ENCODE results near the gene MEIOB. TPM values are rescaled to one million over a fixed set of nuclear protein-coding genes. Genes with fewer than 3 reads are reported as not detected.
"Not testable (repeated sequence)": the region's sequence is repeated elsewhere in the genome, so short reads cannot be mapped to it uniquely, and the experiment has no call there.

MEIOB gene
- total RNA-seq, 1 donor from 2014 or later: not detected

GRCh38 chr16:1808691-1809090, 63.3 kb downstream of the MEIOB start:
- Mint-ChIP-seq H3K36me3 (peaks cover 27% of the 10 kb centered on the region), H3K4me3 (no peak overlapping the region), H3K9me3 (peaks cover 4% of the 10 kb centered on the region), H3K27me3 (ENCODE audit: low read depth) (no peaks in the 10 kb centered on the region), H3K27ac (no peak overlapping the region), H3K4me1 (no peaks in the 10 kb centered on the region)
- no peak for DNase-seq (ENCODE audit: low spot score in 2 of 2, unreplicated experiment in 2 of 2)
- no peak for TF ChIP-seq CTCF (IDR thresholded peaks at IDR 0.05; ENCODE audit: unreplicated experiment)

GRCh38 chr16:1807626-1808025, 64.3 kb downstream of the MEIOB start:
- DNase-seq (ENCODE audit: low spot score in 2 of 2, unreplicated experiment in 2 of 2): no peak
- H3K36me3 Mint-ChIP-seq: peaks cover 25% of the 10 kb centered on the region
- H3K4me3 Mint-ChIP-seq: no peak overlapping the region
- no peak overlapping the region for H3K27ac Mint-ChIP-seq
- H3K9me3 Mint-ChIP-seq: peaks cover 4% of the 10 kb centered on the region
- no peaks in the 10 kb centered on the region for H3K4me1 Mint-ChIP-seq
- no peaks in the 10 kb centered on the region for H3K27me3 Mint-ChIP-seq (ENCODE audit: low read depth)
- TF ChIP-seq CTCF (IDR thresholded peaks at IDR 0.05; ENCODE audit: unreplicated experiment): no peak

- no peak overlapping the region for H3K4me3 Mint-ChIP-seq
- H3K4me1 Mint-ChIP-seq: no peaks in the 10 kb centered on the region
Measured at GRCh38 chr16:1800701-1801100, 71.3 kb downstream of the MEIOB start.

GRCh38 chr16:1799263-1799662, 72.7 kb downstream of the MEIOB start:
- H3K4me1 Mint-ChIP-seq; H3K27ac Mint-ChIP-seq; H3K4me3 Mint-ChIP-seq; H3K27me3 Mint-ChIP-seq (ENCODE audit: low read depth); DNase-seq (ENCODE audit: low spot score in 2 of 2, unreplicated experiment in 2 of 2): not testable (repeated sequence)
- Mint-ChIP-seq H3K36me3 (peaks cover 15% of the 10 kb centered on the region), H3K9me3 (peaks cover 16% of the 10 kb centered on the region)

More at GRCh38 chr16:1800701-1801100, 71.3 kb downstream of the MEIOB start:
- DNase-seq (ENCODE audit: low spot score in 2 of 2, unreplicated experiment in 2 of 2): no peak
- no peak for TF ChIP-seq CTCF (IDR thresholded peaks at IDR 0.05; ENCODE audit: unreplicated experiment)
- peaks cover 16% of the 10 kb centered on the region for H3K9me3 Mint-ChIP-seq
- peaks cover 20% of the 10 kb centered on the region for H3K36me3 Mint-ChIP-seq
- no peak overlapping the region for H3K27ac Mint-ChIP-seq
- no peaks in the 10 kb centered on the region for H3K27me3 Mint-ChIP-seq (ENCODE audit: low read depth)

- DNase-seq (ENCODE audit: low spot score in 2 of 2, unreplicated experiment in 2 of 2): peak in 1 of 2 experiments; percentile 35
- Mint-ChIP-seq H3K4me3 (no peak overlapping the region), H3K27me3 (ENCODE audit: low read depth) (no peaks in the 10 kb centered on the region), H3K4me1 (no peaks in the 10 kb centered on the region), H3K9me3 (peaks cover 10% of the 10 kb centered on the region), H3K36me3 (peaks cover 11% of the 10 kb centered on the region), H3K27ac (no peak overlapping the region)
- no peak for TF ChIP-seq CTCF (IDR thresholded peaks at IDR 0.05; ENCODE audit: unreplicated experiment)
Measured at GRCh38 chr16:1794908-1795666, 76.9 kb downstream of the MEIOB start.

GRCh38 chr16:1794221-1794871, 77.6 kb downstream of the MEIOB start:
- peak; percentile 18 to 36 for DNase-seq (ENCODE audit: low spot score in 2 of 2, unreplicated experiment in 2 of 2)
- peaks cover 7% of the 10 kb centered on the region for H3K9me3 Mint-ChIP-seq

More at GRCh38 chr16:1794221-1794871, 77.6 kb downstream of the MEIOB start:
- H3K4me1 Mint-ChIP-seq: no peaks in the 10 kb centered on the region
- no peaks in the 10 kb centered on the region for H3K27me3 Mint-ChIP-seq (ENCODE audit: low read depth)
- H3K36me3 Mint-ChIP-seq: peaks cover 9% of the 10 kb centered on the region
- no peak for TF ChIP-seq CTCF (IDR thresholded peaks at IDR 0.05; ENCODE audit: unreplicated experiment)
- no peak overlapping the region for H3K4me3 Mint-ChIP-seq
- no peak overlapping the region for H3K27ac Mint-ChIP-seq

Data from mesothelial cell of epicardium (in vitro differentiated cells).